Psoas muscle (tissue), 8 donors: Measurements from ENCODE around the gene FURIN. TPM values are rescaled to one million over a fixed set of nuclear protein-coding genes. Genes with fewer than 3 reads are reported as not detected.
A peak's percentile ranks its signal among the peaks of the same experiment; 100 is the strongest.

Source experiments
- ATAC-seq, 4 donors: fragments of 200-7000 bp; cut with Tn5 transposase; one replicate each; pipeline ENCODE4 v1.9.1; 2020; ENCODE audit warnings: moderate library complexity in 3 of 4, mild to moderate bottlenecking in 2 of 4
- DNase-seq, 2 donors: peaks; one replicate each; pipeline ENCODE4 v3.0.0-alpha.2; 2020
- H3K27ac ChIP-seq: fragments of 200-600 bp; one replicate; pipeline ENCODE4 v1.8.0; 2022
- H3K27me3 ChIP-seq, 3 donors: fragments of 200-600 bp in 1 of 3; one replicate each; pipeline versions ENCODE4 v1.6.1 to v1.8.0; 2013 to 2022; ENCODE audit warnings: low read length in 2 of 3, mild to moderate bottlenecking in 2 of 3, moderate library complexity in 1 of 3; ENCODE audit not compliant: insufficient read depth in 3 of 3
- H3K36me3 ChIP-seq, 2 donors: fragments of 200-600 bp in 1 of 2; one replicate each; pipeline versions ENCODE4 v1.6.1 to v1.8.0; 2013 to 2022; ENCODE audit warnings: low read depth in 1 of 2, mild to moderate bottlenecking in 1 of 2, moderate library complexity in 1 of 2; ENCODE audit not compliant: insufficient read depth in 1 of 2
- H3K4me1 ChIP-seq: fragments of 200-600 bp; one replicate; pipeline ENCODE4 v1.8.0; 2022
- H3K4me3 ChIP-seq: fragments of 200-600 bp; one replicate; pipeline ENCODE4 v1.8.0; 2022; ENCODE audit warnings: mild to moderate bottlenecking
- H3K9me3 ChIP-seq: fragments of 200-600 bp; one replicate; pipeline ENCODE4 v1.8.0; 2022
- CTCF ChIP-seq: fragments of 200-600 bp; IDR thresholded peaks from one replicate; pipeline ENCODE4 v1.8.0; 2022; ENCODE audit warnings: antibody characterized with exemption
- WGBS, 3 donors: extraction: QIAGEN DNeasy Blood & Tissue Kit; methylation state at CpG; one replicate each; pipeline versions ENCODE4 v1.1.6 to v1.1.7; 2013; 5-methylcytosine and 5-hydroxymethylcytosine counted together
- intact Hi-C, 2 donors: fragments of 100-400 bp; cut with DNase I; formaldehyde crosslinking; loops; one replicate each; pipeline versions ENCODE4 v1.11.0 to v1.14.2; 2022
- polyA plus RNA-seq, 3 donors: library from polyadenylated mRNA; stranded (reverse); fragments of 200-250 nt; gene quantifications; one replicate each; pipeline ENCODE4 v1.2.3, GENCODE V29; 2013
- total RNA-seq, 4 donors: library from RNA; stranded (reverse); fragmentation: NEBNext Ultra II Directional in 2 of 4; extraction: Animal tissue kit (Norgen Biotek cat#: 25700) in 2 of 4; gene quantifications; one replicate each; pipeline versions ENCODE4 v1.2.1 to v1.2.4, GENCODE V29; 2021 to 2023
- donor health status: healthy with polysubstance abuse.
- donor health status: DM: no; HTN: no; CAD: no; lungs with moderate emphysema.
- donor health status: Bipolar disorder and iron deficiency.
- donor health status: healthy.
- donor health status: DM: yes; HTN: yes; CAD: no.
- donor health status: DM: no; HTN: no; CAD: no.
- donor health status: DM: no; HTN: no; CAD: no.
- donor health status: DM: yes; HTN: yes; CAD: no.

The FURIN gene
- total and polyA plus RNA-seq, 7 donors = 27.2 to 99.3 (median 49.6) TPM

GRCh38 chr15:90931575-90931827 is 63.1 kb downstream of the FURIN start:
- no peak for DNase-seq
- peaks cover 0 to 2% of the 10 kb centered on the region in 2 donors for H3K36me3 ChIP-seq
- H3K27ac ChIP-seq = peak overlapping the region; percentile 95
- H3K4me1 ChIP-seq = peaks cover 40% of the 10 kb centered on the region
- H3K4me3 ChIP-seq = peak overlapping the region; percentile 95
- no peaks in the 10 kb centered on the region for H3K27me3 ChIP-seq
- no peaks in the 10 kb centered on the region for H3K9me3 ChIP-seq
- TF ChIP-seq CTCF = no peak
- intact Hi-C loops = no loop called here
- no peak for ATAC-seq
- WGBS, 3 donors = 33 to 49% (median 44%) methylated on average over 6 of the region's 6 CpGs

GRCh38 chr15:90931828-90932659 is 63.7 kb downstream of the FURIN start, which contains the start of gene HDDC3:
TSS of gene HDDC3 (minus strand) at chr15:90932549. CDS start at chr15:90932540, 9 bp downstream.
- Histone ChIP-seq H3K4me3 (peak within 1 kb of the TSS; percentile 95), H3K9me3 (no peaks in the 10 kb centered on the region), H3K4me1 (peaks cover 40% of the 10 kb centered on the region), H3K27ac (peak within 1 kb of the TSS; percentile 95), H3K36me3 (peaks cover 0 to 7% of the 10 kb centered on the region in 2 donors), H3K27me3 (no peaks in the 10 kb centered on the region)
- 1 to 2% (median 2%) methylated on average over 52 of the region's 52 CpGs for WGBS, 3 donors
- ATAC-seq (peak; percentile 65 to 72 (median 70)), DNase-seq (peak; percentile 95)
- intact Hi-C loops = loop anchor here (1.0 to 2.0 kb wide), 3 partner anchors 29 to 283 kb away; partner anchors contain the start of gene MAN2A2 (in 1 of the 2)
- TF ChIP-seq CTCF = peak; percentile 94

GRCh38 chr15:90932660-90932991 is 64.2 kb downstream of the FURIN start:
- intact Hi-C loops = loop anchor here (1.0 to 2.0 kb wide), 3 partner anchors 30 to 284 kb away; partner anchors contain the start of gene MAN2A2 (in 1 of the 2)
- peak overlapping the region; percentile 95 for H3K27ac ChIP-seq
- DNase-seq = no peak
- H3K4me3 ChIP-seq = peak overlapping the region; percentile 95
- WGBS, 3 donors = 15 to 18% (median 17%) methylated on average over 5 of the region's 5 CpGs
- no peak for TF ChIP-seq CTCF
- peaks cover 40% of the 10 kb centered on the region for H3K4me1 ChIP-seq
- no peaks in the 10 kb centered on the region for H3K9me3 ChIP-seq
- no peaks in the 10 kb centered on the region for H3K27me3 ChIP-seq
- H3K36me3 ChIP-seq = peaks cover 0 to 13% of the 10 kb centered on the region in 2 donors
- ATAC-seq = no peak

Other genes with a start within 250 kb of the FURIN start
- gene BLM, start 151.2 kb upstream of the FURIN start, total RNA-seq = 1 to 10 TPM in 2 of 4 donors, under 1 TPM in 2; 0.27 to 2.4 (median 1.4) TPM
- gene BLM, start 151.2 kb upstream of the FURIN start, polyA plus RNA-seq = 10 to 100 TPM in 1 of 3 donors, 1 to 10 TPM in 1, under 1 TPM in 1; 0.74 to 15.6 (median 1.7) TPM
- 1 to 10 TPM; 6.7 to 7.7 (median 7.2) TPM for gene FES, start 15.9 kb downstream of the FURIN start, total RNA-seq
- 1 to 10 TPM; 4.2 to 8.1 (median 5.5) TPM for gene FES, start 15.9 kb downstream of the FURIN start, polyA plus RNA-seq
- 100 to 1,000 TPM in 3 of 4 donors, 10 to 100 TPM in 1; 73.0 to 127 (median 121) TPM for gene MAN2A2, start 34.7 kb downstream of the FURIN start, total RNA-seq
- 100 to 1,000 TPM in 1 of 3 donors, 10 to 100 TPM in 2; 22.9 to 111 (median 41.5) TPM for gene MAN2A2, start 34.7 kb downstream of the FURIN start, polyA plus RNA-seq
- gene HDDC3, start 64.0 kb downstream of the FURIN start, total RNA-seq = 10 to 100 TPM in 3 of 4 donors, 1 to 10 TPM in 1; 9.9 to 25.5 (median 12.9) TPM
- gene HDDC3, start 64.0 kb downstream of the FURIN start, polyA plus RNA-seq = 10 to 100 TPM in 2 of 3 donors, 1 to 10 TPM in 1; 7.2 to 23.9 (median 14.0) TPM
- 10 to 100 TPM; 11.0 to 17.5 (median 12.1) TPM for gene UNC45A, start 66.7 kb downstream of the FURIN start, total RNA-seq
- 10 to 100 TPM in 2 of 3 donors, 1 to 10 TPM in 1; 9.2 to 15.3 (median 11.2) TPM for gene UNC45A, start 66.7 kb downstream of the FURIN start, polyA plus RNA-seq
- 1 to 10 TPM; 4.4 to 7.6 (median 5.3) TPM for gene RCCD1, start 86.3 kb downstream of the FURIN start, total RNA-seq
- gene RCCD1, start 86.3 kb downstream of the FURIN start, polyA plus RNA-seq = 1 to 10 TPM; 6.0 to 6.8 (median 6.0) TPM
- 1 to 10 TPM; 1.6 to 2.2 (median 1.9) TPM for gene PRC1, start 125.9 kb downstream of the FURIN start, total RNA-seq
- 1 to 10 TPM in 2 of 3 donors, under 1 TPM in 1; 0.68 to 3.5 (median 1.3) TPM for gene PRC1, start 125.9 kb downstream of the FURIN start, polyA plus RNA-seq
- gene VPS33B, start 154.0 kb downstream of the FURIN start, total RNA-seq = 1 to 10 TPM; 4.2 to 6.7 (median 4.7) TPM
- 1 to 10 TPM; 3.2 to 7.5 (median 6.7) TPM for gene VPS33B, start 154.0 kb downstream of the FURIN start, polyA plus RNA-seq
- gene SV2B, start 231.7 kb downstream of the FURIN start, total RNA-seq = 10 to 100 TPM in 1 of 4 donors, 1 to 10 TPM in 3; 2.1 to 10.1 (median 4.9) TPM
- gene SV2B, start 231.7 kb downstream of the FURIN start, polyA plus RNA-seq = under 1 TPM; 0.25 to 0.75 (median 0.64) TPM